ENCODE data around the gene ZSCAN30.
A peak's percentile ranks its signal among the peaks of the same experiment; 100 is the strongest.

Gene ZSCAN30

DNA sequence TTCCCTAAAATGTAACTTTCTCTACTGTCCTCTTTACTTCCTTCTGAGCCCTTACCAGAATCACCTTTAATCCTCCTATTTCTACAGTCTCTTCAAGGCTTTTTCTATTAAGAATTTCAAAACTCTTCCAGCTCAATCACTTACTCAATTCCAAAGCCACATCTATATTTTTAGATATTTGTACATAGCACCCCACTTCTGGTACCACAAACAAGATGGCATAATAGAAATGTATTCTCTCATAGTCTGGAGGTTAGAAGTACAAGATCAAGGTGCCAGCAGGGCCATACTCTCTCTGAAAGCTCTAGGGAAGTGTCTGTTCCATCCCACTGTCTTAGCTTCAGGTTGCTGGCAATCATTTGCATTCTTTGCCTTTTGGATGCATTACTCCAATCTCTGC, 11.1 kb downstream of the ZSCAN30 start:
- DNase-seq (ENCODE audit: low spot score), result no peak

DNA sequence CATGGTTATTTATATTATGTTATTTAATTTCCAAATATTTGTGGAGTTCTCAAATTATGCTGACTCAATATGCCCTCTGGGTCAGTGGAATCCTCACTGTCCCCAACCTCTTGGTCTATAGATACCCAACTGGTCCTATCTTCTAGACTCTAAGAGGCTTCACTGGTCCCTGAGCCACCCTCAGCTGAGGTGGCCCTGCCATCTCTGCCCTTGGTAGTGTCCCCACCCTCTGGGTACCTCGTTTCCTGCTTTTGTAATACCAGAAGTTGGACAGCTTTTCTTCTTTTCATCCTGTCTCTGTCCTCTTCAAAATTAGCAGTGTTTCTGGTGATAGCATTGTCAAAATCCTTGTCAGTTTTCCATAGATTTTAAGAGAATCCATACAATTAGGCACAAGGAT, 11.9 kb downstream of the ZSCAN30 start:
- no peak for DNase-seq (ENCODE audit: low spot score)

DNA sequence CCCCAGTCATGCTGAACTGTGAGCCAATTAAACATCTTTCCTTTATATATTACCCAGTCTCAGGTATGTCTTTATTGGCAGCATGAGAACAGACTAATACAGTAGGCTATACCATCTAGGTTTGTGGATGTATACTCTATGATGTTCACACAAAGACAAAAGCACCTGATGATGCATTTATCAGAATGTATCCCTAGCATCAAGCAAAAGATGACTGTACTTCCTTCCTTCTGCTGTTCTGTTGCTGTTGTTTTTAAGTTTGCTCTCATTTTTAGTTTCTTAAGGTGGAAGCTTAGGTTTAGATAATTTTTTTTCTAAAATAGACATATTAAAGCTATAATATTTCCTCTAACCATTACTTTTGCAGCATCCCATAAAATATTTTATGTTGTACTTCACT, 12.4 kb downstream of the ZSCAN30 start:
- no peak for DNase-seq (ENCODE audit: low spot score)

- no peak for DNase-seq (ENCODE audit: low spot score)
Observed at GRCh38 chr18:35276267-35276666, 13.8 kb downstream of the ZSCAN30 start.

- DNase-seq (ENCODE audit: low spot score), result no peak
Observed at GRCh38 chr18:35271656-35272055, 18.4 kb downstream of the ZSCAN30 start.

GRCh38 chr18:35268821-35269220, 21.2 kb downstream of the ZSCAN30 start:
- no peak for DNase-seq (ENCODE audit: low spot score)

- DNase-seq (ENCODE audit: low spot score), result no peak
Observed at GRCh38 chr18:35267809-35268208, 22.2 kb downstream of the ZSCAN30 start.

GRCh38 chr18:35267161-35267651, 22.8 kb downstream of the ZSCAN30 start:
- no peak for DNase-seq (ENCODE audit: low spot score)

- no peak for DNase-seq (ENCODE audit: low spot score)
Observed at GRCh38 chr18:35264409-35264808, 25.6 kb downstream of the ZSCAN30 start.

- no peak for DNase-seq (ENCODE audit: low spot score)
Observed at GRCh38 chr18:35256947-35257346, 33.1 kb downstream of the ZSCAN30 start.

- no peak for DNase-seq (ENCODE audit: low spot score)
Observed at GRCh38 chr18:35253655-35254287, 36.3 kb downstream of the ZSCAN30 start.

- no peak for DNase-seq (ENCODE audit: low spot score)
Observed at GRCh38 chr18:35252466-35252865, 37.6 kb downstream of the ZSCAN30 start.

GRCh38 chr18:35248429-35248828, 41.6 kb downstream of the ZSCAN30 start:
- no peak for DNase-seq (ENCODE audit: low spot score)

DNA sequence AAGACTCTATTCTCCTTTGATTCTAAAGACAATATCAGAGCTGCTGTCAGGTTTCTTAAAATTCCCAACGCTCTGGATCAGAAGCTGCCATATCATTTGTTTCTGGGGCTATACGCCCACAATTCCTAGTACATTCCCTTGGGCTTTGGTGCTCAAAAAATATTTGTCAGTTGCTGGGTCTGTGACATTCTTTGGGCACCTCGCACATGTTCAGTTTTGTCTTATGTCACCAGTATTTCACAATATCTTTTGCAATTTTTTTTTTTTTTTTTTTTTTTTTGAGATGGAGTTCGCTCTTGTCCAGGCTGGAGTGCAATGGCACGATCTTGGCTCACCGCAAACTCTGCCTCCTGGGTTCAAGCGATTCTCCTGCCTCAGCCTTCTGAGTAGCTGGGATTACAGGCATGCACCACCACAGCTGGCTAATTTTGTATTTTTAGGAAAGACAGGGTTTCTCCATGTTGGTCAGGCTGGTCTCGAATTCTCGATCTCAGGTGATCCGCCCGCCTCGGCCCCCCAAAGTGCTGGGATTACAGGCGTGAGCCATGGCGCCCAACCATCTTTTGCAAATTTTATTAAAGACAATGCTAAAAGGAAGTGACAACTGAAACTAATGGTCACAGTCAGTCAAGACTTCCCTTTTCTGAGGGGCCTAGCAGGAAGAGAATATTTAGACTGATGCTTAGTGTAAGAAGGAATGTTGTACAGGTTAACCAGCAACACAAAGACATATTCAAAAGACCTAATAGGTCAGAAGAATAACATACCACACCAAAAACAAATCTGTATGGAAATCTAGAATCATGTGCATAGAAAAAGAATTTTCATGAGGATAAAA, 42.4 kb downstream of the ZSCAN30 start:
- DNase-seq (ENCODE audit: low spot score), result peak; percentile 11

DNA sequence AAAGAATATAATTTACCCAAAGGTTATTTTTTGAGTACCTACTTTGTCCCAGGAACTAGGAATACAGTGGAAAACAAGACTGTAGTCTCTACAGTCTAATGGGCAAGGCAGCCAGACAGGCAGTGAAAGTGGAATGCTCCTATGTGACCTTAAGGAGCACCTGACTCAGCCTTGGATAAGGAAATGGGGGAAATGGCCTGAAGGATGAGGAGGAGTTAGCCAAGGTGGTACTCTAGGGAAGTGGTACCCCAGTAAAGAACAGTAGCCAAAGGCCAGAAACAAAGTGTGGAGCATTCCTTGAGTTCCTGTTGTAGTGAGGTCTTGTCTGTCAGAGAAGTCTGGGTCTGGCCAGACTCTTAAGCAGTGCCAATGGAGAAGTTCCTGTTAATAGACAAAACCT, 43.2 kb downstream of the ZSCAN30 start:
- no peak for DNase-seq (ENCODE audit: low spot score)

DNA sequence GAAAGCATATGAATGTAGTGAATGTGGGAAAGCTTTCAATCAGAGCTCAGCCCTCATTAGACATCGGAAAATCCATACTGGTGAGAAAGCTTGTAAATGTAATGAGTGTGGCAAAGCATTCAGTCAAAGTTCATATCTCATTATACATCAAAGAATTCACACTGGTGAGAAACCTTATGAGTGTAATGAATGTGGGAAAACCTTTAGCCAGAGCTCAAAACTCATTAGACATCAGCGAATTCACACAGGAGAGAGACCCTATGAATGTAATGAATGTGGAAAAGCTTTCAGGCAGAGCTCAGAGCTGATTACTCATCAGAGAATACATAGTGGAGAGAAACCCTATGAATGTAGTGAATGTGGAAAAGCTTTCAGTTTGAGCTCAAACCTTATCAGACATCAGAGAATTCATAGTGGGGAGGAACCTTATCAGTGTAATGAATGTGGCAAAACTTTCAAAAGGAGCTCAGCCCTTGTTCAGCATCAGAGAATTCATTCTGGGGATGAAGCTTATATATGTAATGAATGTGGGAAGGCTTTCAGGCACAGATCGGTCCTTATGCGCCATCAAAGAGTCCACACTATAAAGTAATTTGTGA, 44.2 kb downstream of the ZSCAN30 start:
- DNase-seq (ENCODE audit: low spot score), result no peak

DNA sequence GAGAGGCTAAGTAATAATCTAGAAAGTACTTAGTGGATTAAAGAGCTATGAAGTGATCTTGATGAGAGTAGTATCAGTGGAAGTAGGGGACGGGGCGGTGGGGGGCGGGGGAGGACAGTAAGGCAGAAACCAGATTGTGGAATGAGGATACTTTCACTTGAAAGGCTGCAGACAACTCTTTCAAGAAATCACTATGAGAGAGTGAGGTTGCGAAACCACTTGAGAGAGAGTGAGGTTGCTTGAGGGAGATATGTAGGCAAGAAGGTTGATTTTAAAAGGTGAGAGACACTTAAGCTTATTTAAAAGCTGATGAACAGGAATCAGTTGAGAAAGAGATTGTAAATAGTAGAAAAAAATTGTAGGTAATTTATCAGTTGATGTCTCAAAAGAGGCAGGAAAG, 45.4 kb downstream of the ZSCAN30 start:
- DNase-seq (ENCODE audit: low spot score), result no peak

DNA sequence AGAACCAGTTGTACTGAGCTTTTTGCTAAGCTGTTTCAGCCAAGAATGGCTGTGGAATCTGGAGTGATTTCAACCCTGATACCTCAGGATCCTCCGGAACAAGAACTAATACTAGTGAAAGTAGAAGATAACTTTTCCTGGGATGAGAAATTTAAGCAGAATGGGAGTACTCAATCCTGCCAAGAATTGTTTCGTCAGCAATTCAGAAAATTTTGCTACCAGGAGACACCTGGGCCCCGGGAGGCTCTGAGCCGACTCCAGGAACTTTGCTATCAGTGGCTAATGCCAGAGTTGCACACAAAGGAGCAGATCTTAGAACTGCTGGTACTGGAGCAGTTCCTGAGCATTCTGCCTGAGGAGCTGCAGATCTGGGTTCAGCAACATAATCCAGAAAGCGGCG, 47.6 kb downstream of the ZSCAN30 start:
- DNase-seq (ENCODE audit: low spot score), result no peak

DNA sequence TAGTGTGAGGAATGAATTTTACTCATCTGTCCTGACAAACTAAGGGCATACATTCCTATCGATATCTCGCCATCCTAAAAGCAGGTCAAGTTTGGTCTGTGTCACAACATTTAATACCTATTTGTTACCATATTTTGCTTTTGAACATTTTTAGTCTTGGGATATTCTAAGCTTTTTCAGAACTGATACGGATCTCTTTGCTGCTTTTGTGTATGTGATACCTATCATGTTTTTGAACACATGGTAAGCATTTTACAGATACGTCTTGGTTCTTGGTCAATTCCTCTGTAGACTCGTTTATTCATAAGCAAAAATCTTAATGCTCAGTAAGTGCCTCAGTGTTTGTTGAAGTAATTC, 48.6 kb downstream of the ZSCAN30 start:
- no peak for DNase-seq (ENCODE audit: low spot score)

DNA sequence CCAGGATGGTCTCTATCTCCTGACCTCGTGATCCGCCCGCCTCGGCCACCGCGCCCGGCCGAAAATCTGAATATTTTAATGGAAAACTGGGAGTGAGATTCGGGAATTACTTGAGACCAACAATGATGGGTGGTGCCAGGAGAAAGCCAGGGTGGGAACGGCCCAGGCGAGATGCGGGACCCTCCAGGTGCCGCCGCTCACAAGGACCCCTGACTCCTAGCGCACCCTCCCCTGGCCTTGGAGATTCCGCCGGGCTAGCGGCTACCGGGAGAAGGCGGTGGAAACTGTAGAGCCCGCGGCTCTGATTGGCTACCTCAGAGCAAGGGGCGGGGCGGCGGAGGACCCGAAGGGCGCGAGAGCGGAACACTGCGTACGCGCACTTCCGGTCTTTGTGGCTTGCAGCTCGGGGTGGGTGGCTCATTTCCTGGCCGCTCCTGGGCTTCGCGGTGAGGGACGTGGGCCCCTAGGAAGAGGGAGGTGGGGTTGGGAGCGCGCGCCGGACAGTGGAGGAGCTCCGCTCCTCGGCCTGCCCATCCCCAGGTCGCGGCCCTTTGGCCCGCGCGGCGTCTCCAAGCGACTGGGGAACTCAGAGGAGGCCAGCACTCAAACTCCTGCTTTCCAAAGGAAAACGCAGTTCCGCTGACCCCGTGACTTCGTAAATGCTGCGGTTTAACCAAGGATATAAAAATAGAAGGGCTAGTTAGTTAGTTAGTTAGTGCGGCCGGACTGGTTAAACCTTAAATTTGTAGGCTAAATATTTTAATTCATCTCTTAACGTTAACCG, 49.2 kb downstream of the ZSCAN30 start, which contains the start of gene ZNF397:
TSS of gene ZNF397 (plus strand) at position 371 of the 784 bp plus-strand sequence. CDS start 1,437 bp downstream, outside the sequence.
- peak; percentile 96 for DNase-seq (ENCODE audit: low spot score)

GRCh38 chr18:35239314-35239713, 50.7 kb downstream of the ZSCAN30 start:
- DNase-seq (ENCODE audit: low spot score), result no peak

All from NAMALWA (cell line).